ENCODE data around the gene UBN2.
"Not testable (repeated sequence)": the region's sequence is repeated elsewhere in the genome, so short reads cannot be mapped to it uniquely, and the experiment has no call there.

DNA sequence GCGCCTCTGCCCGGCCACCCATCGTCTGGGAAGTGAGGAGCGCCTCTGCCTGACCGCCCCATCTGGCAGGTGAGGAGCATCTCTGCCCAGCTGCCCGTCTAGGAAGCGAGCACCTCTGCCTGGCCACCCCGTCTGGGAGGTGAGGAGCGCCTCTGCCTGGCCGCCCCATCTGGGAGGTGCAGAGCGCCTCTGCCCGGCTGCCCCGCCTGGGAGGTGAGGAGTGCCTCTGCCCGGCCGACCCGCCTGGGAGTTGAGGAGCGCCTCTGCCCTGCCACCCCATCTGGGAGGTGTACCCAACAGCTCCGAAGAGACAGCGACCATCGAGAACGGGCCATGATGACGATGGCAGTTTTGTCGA lies 4.9 kb upstream of the UBN2 start:
- not testable (repeated sequence) for TF ChIP-seq YY1 (tag by site-specific recombination; IDR thresholded peaks at IDR 0.05); ZNF561 (tag by site-specific recombination; IDR thresholded peaks at IDR 0.05; ENCODE audit: borderline replicate concordance); ZBTB7A (tag by site-specific recombination; IDR thresholded peaks at IDR 0.05; ENCODE audit: low read depth); FEZF1 (tag by site-specific recombination; IDR thresholded peaks at IDR 0.05); ZNF223 (tag by site-specific recombination; IDR thresholded peaks at IDR 0.05); SP2 (tag by site-specific recombination; IDR thresholded peaks at IDR 0.05); ZNF623 (tag by site-specific recombination; IDR thresholded peaks at IDR 0.05); ZFP37 (tag by site-specific recombination; IDR thresholded peaks at IDR 0.05)
- TF ChIP-seq, protein P1, sequence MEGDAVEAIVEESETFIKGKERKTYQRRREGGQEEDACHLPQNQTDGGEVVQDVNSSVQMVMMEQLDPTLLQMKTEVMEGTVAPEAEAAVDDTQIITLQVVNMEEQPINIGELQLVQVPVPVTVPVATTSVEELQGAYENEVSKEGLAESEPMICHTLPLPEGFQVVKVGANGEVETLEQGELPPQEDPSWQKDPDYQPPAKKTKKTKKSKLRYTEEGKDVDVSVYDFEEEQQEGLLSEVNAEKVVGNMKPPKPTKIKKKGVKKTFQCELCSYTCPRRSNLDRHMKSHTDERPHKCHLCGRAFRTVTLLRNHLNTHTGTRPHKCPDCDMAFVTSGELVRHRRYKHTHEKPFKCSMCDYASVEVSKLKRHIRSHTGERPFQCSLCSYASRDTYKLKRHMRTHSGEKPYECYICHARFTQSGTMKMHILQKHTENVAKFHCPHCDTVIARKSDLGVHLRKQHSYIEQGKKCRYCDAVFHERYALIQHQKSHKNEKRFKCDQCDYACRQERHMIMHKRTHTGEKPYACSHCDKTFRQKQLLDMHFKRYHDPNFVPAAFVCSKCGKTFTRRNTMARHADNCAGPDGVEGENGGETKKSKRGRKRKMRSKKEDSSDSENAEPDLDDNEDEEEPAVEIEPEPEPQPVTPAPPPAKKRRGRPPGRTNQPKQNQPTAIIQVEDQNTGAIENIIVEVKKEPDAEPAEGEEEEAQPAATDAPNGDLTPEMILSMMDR (tag by site-specific recombination; IDR thresholded peaks at IDR 0.05): not testable (repeated sequence)
- TF ChIP-seq, protein P2, sequence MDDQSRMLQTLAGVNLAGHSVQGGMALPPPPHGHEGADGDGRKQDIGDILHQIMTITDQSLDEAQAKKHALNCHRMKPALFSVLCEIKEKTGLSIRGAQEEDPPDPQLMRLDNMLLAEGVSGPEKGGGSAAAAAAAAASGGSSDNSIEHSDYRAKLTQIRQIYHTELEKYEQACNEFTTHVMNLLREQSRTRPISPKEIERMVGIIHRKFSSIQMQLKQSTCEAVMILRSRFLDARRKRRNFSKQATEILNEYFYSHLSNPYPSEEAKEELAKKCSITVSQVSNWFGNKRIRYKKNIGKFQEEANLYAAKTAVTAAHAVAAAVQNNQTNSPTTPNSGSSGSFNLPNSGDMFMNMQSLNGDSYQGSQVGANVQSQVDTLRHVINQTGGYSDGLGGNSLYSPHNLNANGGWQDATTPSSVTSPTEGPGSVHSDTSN (CRISPR knock-in tag; IDR thresholded peaks at IDR 0.05): not testable (repeated sequence)
